ENCODE measurements around the gene CIT. TPM values are rescaled to one million over a fixed set of nuclear protein-coding genes. Genes with fewer than 3 reads are reported as not detected.
A peak's percentile ranks its signal among the peaks of the same experiment; 100 is the strongest.
"Not testable (repeated sequence)": the region's sequence is repeated elsewhere in the genome, so short reads cannot be mapped to it uniquely, and the experiment has no call there.

Gene CIT
- total RNA-seq = 5.3 and 9.6 TPM in 2 replicates

GRCh38 chr12:119876761-119877638 is at the start of gene CIT:
CIT (minus strand) TSS chr12:119877320; CDS start chr12:119876168, 1,152 bp downstream.
- peak; percentile 87 to 95 for DNase-seq (ENCODE audit: low read depth in 2 of 2)

- DNase-seq (ENCODE audit: low read depth in 2 of 2) = no peak
Observed at GRCh38 chr12:119925269-119925668, 48.1 kb upstream of the CIT start.

GRCh38 chr12:119920064-119920463 is 42.9 kb upstream of the CIT start:
- no peak for DNase-seq (ENCODE audit: low read depth in 2 of 2)

GRCh38 chr12:119915894-119916510 is 38.9 kb upstream of the CIT start:
- DNase-seq (ENCODE audit: low read depth in 2 of 2) = no peak

DNA sequence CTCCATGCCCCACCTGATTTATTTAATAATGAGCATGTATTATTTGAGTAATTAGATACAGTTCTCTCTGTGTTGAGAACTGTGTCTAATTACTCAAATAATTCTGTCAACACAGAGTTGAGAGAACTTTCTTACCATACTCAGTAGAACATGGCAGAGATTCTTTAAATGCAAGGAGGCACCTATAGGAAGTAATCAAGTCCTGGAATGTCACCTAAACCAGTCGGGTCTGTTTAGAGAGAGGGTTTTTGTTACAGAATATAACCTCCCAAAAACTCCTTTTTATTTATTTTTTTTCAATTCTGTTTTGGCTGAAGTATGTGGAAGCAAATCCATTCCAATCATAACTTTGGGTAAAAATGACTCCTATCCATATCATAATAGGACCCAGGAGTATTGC is 37.5 kb upstream of the CIT start:
- DNase-seq (ENCODE audit: low read depth in 2 of 2) = no peak

- no peak for DNase-seq (ENCODE audit: low read depth in 2 of 2)
Observed at GRCh38 chr12:119913536-119914330, 36.6 kb upstream of the CIT start.

- DNase-seq (ENCODE audit: low read depth in 2 of 2) = no peak
Observed at GRCh38 chr12:119911182-119911581, 34.1 kb upstream of the CIT start.

DNA sequence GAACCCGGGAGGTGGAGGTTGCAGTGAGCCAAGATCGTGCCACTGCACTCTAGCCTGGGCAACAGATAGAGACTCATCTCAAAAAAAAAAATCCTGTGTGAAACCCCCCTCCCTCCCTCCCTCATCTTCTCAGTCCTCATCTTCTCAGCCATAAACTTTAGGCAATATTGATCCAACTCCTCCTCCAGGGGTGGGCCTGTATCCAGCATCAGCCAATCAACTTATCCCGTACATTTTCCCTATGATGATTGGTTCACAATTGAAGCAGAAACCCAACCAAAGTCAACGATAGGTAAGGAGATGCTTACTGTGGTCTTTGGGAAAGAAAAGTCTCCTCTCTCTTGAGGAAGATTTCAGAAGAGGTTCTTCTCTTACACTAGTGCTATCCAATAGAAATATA is 33.5 kb upstream of the CIT start:
- DNase-seq (ENCODE audit: low read depth in 2 of 2) = no peak

- DNase-seq (ENCODE audit: low read depth in 2 of 2) = peak; percentile 43 to 73
Observed at GRCh38 chr12:119902084-119902509, 25.0 kb upstream of the CIT start.

DNA sequence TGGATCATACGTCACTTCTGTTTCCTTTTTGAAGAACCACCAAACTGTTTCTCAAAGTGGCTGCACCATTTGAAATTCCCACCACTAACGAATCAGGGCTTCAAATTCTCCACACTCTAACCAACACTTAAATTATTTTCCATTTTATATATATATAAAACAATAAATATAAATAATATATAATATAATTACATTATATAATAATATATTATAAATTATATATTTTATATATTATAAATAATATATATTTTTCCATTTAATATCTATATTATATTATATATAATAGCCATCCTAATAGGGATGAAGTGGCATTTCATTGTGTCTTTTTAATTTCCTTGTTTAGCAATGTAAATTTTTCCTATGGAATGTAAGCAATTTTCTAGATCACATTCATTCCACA is 24.6 kb upstream of the CIT start:
- DNase-seq (ENCODE audit: low read depth in 2 of 2) = no peak

DNA sequence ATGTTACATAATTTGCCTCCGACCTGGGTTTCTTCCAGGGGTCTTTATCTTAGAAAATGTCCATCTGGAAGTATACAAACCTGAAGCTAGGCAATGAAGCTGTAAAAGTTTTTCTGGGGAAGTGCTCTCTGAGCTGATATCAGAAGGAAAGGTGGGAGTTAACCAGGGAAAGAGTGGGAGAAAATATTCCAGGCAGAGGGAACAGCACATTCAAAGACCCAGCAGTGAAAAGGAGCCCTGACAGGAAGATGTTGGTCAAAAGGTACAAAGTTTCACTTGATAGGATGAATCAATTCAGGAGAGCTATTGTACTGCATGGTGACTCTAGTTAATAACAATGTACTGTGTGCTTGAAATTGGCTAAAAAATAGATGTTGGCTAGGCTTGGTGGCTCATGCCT is 17.8 kb upstream of the CIT start:
- DNase-seq (ENCODE audit: low read depth in 2 of 2) = no peak

DNA sequence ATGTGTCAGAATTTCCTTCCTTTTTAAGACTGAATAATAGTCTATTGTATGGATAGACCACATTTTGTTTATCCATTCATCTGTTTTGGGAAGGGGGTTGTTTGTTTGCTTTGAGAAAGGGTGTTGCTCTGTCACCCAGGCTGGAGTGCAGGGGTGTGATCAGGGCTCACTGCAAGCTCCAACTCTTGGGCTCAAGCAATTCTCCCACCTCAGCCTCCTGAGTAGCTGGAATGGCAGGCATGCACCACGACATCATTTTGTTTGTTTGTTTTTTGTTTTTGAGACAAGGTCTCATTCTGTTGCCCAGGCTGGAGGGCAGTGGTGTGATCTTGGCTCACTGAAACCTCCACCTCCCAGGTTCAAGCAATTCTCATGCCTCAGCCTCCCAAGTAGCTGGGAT is 15.5 kb upstream of the CIT start:
- DNase-seq (ENCODE audit: low read depth in 2 of 2) = not testable (repeated sequence)

- DNase-seq (ENCODE audit: low read depth in 2 of 2) = no peak
Observed at GRCh38 chr12:119885549-119885948, 8.4 kb upstream of the CIT start.

DNA sequence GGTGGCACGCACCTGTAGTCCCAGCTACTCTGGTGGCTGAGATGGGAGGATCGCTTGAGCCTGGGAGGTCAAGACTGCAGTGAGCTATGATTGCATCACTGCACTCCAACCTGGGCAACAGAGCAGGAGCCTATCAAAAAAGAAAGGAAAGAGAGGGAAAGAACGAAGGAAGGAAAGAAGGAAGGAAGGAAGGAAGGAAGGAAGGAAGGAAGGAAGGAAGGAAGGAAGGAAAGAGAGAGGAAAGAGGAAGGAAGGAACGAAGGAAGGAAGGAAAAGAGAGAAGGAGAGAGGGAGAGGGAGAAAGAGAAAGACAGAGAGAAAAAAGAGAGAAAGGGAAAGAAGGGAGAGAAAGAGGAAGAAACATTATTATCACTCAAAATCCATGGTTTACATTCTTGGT is 6.7 kb upstream of the CIT start:
- DNase-seq (ENCODE audit: low read depth in 2 of 2) = not testable (repeated sequence)

DNA sequence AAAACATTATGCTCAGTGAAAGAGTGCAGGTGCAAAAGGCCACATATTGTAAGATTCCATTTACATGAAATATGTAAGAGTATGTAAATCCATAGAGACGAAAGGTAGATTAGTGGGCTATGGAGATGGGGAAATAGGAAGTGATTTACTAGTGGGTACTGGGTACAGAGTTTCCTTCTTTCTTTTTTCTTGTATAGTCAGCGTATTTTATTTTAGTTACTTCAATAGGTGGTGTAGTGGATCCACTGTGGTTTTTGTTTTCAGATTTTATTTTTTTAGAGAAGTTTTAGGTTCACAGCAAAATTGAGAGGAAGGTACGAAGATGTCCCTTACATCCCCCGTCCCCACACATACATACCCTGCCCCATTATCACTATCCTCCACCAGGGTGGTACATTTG is 6.1 kb upstream of the CIT start:
- no peak for DNase-seq (ENCODE audit: low read depth in 2 of 2)

GRCh38 chr12:119877639-119877948 is 474 bp upstream of the CIT start:
- no peak for DNase-seq (ENCODE audit: low read depth in 2 of 2)

GRCh38 chr12:119870457-119870856 is 6.7 kb downstream of the CIT start:
- no peak for DNase-seq (ENCODE audit: low read depth in 2 of 2)

DNA sequence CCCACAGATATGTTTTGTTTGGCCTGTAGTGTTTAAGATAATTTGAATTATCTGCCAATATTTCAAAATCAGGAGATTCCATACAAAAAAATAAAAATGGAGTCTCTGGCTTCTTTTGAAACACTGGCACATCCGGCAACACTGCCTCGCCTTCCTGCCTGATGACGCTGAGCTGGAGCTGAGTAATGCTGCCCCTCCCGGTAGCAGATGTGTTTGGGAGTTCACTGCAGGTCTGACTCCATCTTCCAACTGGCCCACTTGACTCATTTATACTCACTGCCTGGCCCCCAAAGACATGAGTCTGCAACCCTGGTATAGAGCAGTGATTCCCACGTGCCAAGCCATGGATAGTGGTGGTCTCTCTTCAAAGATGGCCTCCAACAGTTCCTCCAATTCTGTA is 7.4 kb downstream of the CIT start:
- peak; percentile 36 to 69 for DNase-seq (ENCODE audit: low read depth in 2 of 2)

GRCh38 chr12:119868992-119869391 is 8.1 kb downstream of the CIT start:
- DNase-seq (ENCODE audit: low read depth in 2 of 2) = peak in 1 of 2 donors; percentile 21

- no peak for DNase-seq (ENCODE audit: low read depth in 2 of 2)
Observed at GRCh38 chr12:119864591-119864990, 12.5 kb downstream of the CIT start.

DNA sequence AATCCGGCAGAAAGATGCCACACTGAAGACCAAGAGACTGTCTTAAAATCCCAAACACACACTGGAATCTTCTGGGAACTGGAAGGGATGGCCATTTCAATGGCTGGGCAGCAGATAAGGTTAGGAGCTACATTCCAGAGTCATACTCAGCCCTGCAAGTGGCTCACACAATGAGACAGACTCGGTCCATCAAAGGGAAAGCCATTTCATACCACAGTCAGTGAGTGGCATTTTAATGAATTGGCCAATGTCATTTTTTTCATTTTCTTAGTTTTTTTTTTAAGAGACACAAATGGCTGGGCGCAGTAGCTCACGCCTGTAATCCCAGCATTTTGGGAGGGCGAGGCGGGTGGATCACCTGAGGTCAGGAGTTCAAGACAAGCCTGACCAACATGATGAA is 17.9 kb downstream of the CIT start:
- no peak for DNase-seq (ENCODE audit: low read depth in 2 of 2)

GRCh38 chr12:119857041-119857591 is 20.0 kb downstream of the CIT start:
- DNase-seq (ENCODE audit: low read depth in 2 of 2) = no peak
